ENCODE measurements around the gene PTGS2.

- TF ChIP-seq CTCF (conservative IDR thresholded peaks at IDR 0.05; ENCODE audit: low read length) (no peak), EZH2phosphoT487 (IDR thresholded peaks at IDR 0.05; ENCODE audit: borderline replicate concordance, low read depth, low read length) (no peak)
Measured at GRCh38 chr1:186626356-186626932, 53.8 kb downstream of the PTGS2 start.
